Amniotic stem cell (primary cell): ENCODE data around the gene MED15.
"Not testable (repeated sequence)": the region's sequence is repeated elsewhere in the genome, so short reads cannot be mapped to it uniquely, and the experiment has no call there.

Experiments
- DNase-seq: peaks from one replicate; lab custom pipeline; 2025; lab: John Stamatoyannopoulos, UW

Gene MED15

DNA sequence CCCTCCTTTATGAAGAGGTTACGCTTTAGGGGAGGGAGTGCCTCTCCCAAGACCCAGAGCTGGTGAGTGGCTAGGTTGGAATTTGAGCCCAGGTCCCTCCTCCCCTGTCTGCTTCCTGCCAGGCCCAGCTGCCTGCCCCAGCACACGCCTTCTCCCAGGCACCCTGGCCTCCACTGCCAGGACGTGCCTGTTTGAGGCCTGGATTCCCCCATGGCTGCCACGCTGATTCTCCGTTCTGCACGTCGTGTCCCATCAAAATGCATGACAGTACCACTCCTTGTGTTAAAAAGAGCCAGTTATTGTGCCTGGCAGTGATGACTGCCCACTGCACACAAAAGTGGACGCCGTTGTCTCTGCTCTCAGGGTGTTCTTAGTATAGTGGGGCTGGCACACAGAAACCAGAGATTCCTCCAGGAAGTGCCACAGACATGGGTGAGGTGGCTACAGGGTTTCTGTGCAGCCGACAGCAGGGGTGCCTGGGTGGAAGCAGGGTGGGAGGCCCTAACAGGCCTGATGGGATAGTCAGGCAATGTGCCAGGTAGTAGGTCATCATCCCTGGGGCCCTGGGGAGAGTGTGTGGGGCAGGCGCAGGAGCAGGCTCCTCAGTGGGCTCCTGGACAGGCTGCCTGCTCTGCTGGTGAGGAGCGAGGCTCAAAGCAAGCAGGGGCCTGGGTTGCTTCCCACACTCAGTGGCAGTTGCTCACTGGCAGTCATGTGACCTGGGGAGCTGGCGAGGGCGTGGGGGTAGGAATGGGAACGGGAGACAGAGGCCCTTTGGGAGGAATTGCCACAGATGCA lies 24.2 kb downstream of the MED15 start:
- peak; percentile 91 for DNase-seq

DNA sequence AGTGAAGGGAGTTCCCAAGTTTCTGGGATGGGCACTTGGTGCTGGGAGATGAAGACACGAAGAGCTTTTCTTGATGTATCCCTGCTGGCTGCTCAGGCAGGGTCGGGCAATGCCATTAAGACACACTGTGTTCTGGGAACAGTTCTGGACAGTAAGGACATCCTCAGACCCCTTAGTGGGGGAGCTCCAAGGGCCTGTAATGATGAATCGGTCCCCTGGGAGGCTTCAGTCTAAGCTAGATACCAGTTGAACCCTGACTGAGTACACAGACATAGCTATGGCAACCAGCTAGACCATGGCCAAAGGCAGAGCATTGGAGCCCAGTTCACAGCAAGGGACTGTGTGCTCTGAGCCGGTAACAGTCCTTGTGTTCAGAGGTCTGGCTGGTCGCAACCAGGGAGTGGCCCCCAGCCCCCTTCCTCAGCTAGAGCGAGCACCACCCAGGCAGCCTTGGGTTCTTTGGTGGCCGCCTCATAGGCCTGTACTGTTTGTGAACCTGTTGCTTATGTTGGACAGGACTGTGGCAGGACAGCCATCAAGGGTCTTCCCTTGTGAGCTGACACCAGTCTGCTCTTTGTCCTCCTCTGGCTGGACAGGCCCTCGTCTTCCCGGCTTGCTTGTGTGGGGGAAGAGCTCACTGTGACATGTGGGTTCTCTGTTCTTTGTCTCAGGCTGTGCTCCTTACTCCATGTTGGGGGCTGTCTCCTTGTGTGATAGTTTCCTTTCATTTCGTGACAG lies 25.0 kb downstream of the MED15 start:
- DNase-seq: no peak

DNA sequence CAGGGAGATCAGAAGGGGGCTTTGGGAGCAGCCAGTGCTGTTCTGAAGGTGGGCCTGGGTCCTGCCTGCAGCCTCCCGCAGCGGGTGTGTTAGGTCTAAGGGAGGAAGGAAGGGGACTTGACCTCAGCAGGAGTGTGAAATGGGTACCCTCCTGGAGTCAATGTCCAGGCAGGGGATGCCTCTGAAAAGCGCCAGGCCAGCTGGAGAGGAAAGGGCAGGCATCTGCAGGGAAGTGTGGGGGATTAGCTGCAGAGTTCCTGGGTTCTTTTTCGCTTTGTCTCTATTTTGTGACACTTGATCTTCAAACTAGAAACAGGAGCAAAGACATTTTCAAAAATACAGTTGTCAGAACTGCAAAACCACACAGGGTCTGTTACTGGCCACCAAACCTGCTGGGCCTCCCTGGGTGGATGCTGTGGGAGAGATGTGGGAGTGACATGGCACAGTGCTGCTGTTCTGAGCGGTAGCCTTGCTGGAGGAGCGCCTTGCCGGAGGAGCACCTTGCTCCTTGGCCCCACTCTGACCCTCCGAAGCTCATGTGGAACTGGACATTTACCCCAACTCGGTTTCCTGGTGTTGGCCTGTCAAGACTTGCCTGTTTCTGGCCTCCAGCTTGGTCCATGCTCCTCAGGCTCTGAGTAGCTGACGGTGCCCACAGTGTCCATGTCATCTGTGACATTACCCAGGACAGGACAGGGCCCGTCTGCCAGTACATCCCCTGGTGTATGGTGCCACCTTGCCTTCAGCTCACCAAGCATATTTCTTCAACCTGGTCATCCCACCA lies 25.9 kb downstream of the MED15 start:
- no peak for DNase-seq

- DNase-seq: no peak
These were observed 26.5 kb downstream of the MED15 start for GRCh38 chr22:20533879-20534265.

DNA sequence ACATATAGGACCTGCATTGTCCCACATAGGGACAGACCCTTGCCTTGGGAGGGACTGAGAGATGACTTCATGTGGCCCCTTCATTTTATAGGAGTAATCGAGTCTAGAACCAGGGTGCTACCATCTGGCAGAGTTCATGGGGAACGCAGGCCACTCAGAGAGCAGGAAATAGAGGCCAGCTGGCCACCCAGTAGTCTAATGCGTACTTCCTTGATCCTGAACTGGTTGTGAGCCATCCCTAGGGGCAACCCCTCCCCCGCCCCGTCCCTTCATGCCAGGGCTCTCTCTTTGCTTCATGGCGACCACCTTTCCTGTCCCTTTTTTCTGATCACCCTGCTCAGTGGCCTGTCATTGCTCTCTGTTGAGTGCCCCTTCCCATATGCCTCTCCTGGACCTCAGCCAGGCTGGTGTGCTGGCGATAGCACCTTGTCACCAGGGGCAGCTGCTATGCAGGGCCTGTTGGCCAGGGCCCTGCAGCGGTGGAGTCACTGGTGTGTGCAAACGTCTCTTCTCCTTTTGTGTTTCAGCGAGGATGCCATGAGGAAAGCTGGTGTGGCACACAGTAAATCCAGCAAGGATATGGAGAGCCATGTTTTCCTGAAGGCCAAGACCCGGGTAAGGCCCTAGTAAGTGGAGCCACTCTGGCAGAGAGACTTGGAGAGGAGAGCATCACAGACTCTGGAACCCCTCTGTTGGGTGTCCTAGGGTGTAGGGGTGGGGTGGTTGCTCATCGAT lies 29.3 kb downstream of the MED15 start:
- no peak for DNase-seq

- no peak for DNase-seq
These were observed 29.9 kb downstream of the MED15 start for GRCh38 chr22:20537325-20537756.

- no peak for DNase-seq
These were observed 30.6 kb downstream of the MED15 start for GRCh38 chr22:20537983-20538382.

DNA sequence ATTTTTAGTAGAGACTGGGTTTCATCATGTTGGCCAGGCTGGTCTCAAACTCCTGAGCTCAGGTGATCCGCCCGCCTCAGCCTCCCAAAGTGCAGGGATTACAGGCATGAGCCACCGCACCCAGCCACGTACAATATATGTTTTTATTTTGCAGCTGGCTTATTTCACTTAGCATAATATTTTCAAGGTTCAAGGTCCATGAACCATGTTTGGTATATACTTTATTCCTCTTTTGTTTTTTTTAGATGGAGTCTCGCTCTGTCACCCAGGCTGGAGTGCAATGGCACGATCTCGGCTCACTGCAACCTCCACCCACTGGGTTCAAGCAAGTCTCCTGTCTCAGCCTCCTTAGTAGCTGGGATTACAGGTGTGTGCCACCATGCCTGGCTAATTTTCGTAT lies 31.5 kb downstream of the MED15 start:
- DNase-seq: not testable (repeated sequence)

GRCh38 chr22:20542055-20542454 lies 34.6 kb downstream of the MED15 start:
- DNase-seq: no peak

DNA sequence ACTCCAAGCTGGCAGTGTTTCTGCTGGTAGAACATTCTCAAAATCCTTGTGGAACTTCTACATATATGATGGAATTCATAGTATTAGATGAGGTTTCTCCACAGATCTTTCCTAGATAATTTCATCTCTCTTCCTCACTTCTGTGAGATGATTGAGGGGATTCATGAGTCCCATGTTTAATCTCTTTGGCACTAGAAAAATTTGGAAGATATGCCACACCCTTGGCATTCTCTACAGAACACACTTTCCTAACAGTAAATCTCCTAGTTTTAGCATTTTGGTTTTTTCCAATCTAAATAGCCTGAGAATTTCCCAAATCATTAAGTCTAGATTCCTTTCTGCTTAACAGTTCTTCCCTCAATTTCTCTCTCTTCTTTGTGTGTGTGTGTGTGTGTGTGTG lies 35.3 kb downstream of the MED15 start:
- DNase-seq: no peak

- DNase-seq: not testable (repeated sequence)
These were observed 37.9 kb downstream of the MED15 start for GRCh38 chr22:20545318-20545634.

DNA sequence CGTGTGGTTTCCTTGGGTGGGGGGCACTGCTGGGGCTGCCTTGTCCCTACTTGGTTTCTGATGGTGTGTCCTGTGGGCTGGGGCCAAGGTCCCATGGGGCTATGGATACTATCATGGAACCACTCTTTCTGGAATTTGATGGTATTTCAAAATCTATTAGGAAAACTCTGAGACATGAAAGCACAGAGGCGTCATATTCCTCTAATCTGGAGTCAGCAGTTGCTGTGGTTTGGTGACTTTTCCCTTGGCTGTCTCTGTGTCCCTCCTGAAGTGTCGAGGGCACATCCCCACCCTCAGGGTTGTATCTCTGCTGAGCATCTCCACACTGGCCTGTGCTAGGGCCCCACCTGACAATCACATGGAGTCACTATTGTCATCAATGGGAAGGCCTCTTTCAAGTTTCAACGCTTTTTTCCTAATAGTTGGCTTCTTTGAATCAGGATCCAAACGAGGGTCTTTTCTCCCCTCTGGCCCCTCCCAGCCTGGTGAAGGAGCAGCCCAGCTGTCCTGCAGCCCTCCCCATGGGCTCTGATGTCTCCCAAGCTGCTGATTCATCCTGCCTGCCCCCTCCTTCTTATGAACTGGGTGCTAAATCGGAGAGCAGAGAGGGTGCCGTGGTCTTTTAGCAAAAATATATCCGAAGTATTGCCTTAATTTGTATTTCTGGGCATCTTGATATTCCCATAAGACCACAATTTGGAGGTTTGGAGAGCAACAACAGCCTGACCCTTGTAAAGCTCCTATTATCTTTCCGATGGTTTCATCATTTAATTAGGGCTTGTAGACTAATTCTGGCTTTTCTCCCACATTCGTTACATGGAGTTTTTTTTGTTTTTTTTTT lies 38.5 kb downstream of the MED15 start:
- no peak for DNase-seq

- DNase-seq: no peak
These were observed 39.1 kb downstream of the MED15 start for GRCh38 chr22:20546541-20546950.

GRCh38 chr22:20547029-20547428 lies 39.6 kb downstream of the MED15 start:
- DNase-seq: no peak

- no peak for DNase-seq
These were observed 41.4 kb downstream of the MED15 start for GRCh38 chr22:20548806-20549205.

DNA sequence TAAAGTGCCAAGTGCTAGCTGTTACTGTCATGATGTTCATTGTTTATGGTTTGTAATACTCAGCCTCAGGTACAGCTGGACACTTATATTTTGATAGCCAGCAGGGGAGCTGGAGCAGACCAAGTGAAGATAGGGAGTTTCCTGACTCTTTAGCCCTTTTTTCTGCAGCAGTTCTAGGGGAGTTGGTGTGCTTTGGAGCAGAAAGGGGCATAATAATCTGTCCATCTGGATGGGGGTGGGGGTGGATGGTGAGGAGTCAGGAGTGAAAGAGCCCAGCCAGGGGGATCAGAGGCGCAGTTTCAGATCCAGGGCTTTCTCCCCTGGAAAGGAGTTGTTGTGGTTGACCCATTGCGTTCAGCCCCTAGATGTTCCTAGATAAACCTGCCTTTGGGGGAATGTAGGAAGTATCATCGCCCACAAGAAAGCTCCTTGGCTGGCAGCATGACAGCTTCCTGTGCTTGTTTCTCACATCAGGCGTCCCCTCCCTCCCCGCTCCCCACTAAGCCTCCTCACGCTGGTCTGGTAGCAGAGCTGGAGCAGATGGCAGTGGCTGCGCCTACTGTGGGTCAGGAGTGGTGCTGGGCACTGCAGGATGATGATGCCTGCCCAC lies 41.9 kb downstream of the MED15 start:
- no peak for DNase-seq

- DNase-seq: no peak
These were observed 42.8 kb downstream of the MED15 start for GRCh38 chr22:20550057-20550817.

- no peak for DNase-seq
These were observed 43.7 kb downstream of the MED15 start for GRCh38 chr22:20550851-20551744.
